ENCODE measurements around the gene RFC1. TPM values are rescaled to one million over a fixed set of nuclear protein-coding genes. Genes with fewer than 3 reads are reported as not detected.

RFC1 gene
- total and polyA plus RNA-seq, 11 donors: 5.3 to 31.2 (median 23.1) TPM

DNA sequence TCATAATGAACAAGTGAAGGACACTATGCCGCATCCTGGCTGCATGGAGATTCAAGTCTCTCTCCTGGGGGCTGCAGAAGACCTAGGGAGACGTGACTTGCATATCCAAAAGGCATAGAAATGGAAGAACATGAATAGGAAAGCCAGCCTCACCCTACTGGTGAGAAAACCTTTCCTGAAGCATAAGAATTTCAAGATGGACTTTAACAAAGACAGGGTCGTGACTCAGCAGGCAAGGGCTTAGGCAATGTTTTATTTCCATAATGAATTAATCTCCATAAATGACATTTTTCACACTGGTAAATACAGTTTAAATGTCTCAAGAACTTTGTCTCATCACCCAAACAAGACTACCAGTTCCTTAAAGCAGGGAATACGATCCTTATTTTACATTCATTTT, 78.9 kb downstream of the RFC1 start:
- no peaks in the 10 kb centered on the region for H3K4me1 ChIP-seq
- H3K36me3 ChIP-seq: peaks cover 0 to 91% (median 67%) of the 10 kb centered on the region in 9 donors
- no peak for TF ChIP-seq POLR2A (IDR thresholded peaks at IDR 0.05)
- TF ChIP-seq, protein P1, sequence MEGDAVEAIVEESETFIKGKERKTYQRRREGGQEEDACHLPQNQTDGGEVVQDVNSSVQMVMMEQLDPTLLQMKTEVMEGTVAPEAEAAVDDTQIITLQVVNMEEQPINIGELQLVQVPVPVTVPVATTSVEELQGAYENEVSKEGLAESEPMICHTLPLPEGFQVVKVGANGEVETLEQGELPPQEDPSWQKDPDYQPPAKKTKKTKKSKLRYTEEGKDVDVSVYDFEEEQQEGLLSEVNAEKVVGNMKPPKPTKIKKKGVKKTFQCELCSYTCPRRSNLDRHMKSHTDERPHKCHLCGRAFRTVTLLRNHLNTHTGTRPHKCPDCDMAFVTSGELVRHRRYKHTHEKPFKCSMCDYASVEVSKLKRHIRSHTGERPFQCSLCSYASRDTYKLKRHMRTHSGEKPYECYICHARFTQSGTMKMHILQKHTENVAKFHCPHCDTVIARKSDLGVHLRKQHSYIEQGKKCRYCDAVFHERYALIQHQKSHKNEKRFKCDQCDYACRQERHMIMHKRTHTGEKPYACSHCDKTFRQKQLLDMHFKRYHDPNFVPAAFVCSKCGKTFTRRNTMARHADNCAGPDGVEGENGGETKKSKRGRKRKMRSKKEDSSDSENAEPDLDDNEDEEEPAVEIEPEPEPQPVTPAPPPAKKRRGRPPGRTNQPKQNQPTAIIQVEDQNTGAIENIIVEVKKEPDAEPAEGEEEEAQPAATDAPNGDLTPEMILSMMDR (IDR thresholded peaks at IDR 0.05): no peak
- no peaks in the 10 kb centered on the region for H3K27me3 ChIP-seq
- intact Hi-C loops (cut with DNase I): no loop called here
- 93 to 97% (median 97%) methylated on average over 4 of the region's 4 CpGs for WGBS, 4 donors
- DNase-seq (no peak), ATAC-seq (no peak)
- peaks cover 0 to 2% (median 0%) of the 10 kb centered on the region in 12 donors for H3K9me3 ChIP-seq
- no peak overlapping the region for H3K4me3 ChIP-seq
- no peak overlapping the region for H3K27ac ChIP-seq

DNA sequence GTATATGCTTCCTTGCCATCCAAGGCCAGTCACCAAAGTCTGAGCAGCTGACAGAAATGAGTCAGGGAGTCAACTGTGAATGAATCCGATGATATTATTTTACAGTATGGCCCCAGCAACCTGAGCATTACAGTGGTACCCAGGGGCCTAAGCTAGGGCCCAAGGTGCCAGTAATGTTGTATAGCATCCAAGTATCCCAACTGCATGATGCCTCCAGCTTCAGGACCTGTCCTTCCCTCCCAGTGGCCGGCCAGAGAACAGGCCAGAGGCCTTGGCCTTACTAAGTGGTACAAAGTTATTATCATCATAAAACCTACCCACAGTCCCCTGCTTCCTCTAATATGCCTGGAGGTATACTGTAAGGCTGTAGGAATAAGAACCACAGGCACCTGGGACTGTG, 79.9 kb downstream of the RFC1 start:
- H3K36me3 ChIP-seq: peaks cover 0 to 88% (median 62%) of the 10 kb centered on the region in 9 donors

DNA sequence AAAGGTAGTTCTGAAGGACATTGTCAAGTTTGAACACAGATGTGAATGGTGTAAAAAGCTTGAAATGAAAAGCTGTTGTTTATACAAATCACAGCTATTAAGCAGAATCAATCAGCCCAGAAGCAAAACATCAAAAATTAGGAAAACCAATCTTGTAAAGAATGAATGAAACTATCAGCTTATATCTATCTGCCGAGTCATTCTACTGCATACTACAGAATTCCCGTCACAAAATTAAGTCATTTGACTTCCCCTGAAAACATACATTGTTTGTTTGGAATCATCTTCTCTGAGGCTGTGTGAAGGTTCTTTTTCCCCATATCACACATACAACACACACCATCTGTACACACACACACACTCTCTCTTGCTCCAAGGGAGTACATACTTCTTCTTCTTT, 80.3 kb downstream of the RFC1 start:
- no peak for TF ChIP-seq POLR2A (IDR thresholded peaks at IDR 0.05)
- TF ChIP-seq, protein P1 (IDR thresholded peaks at IDR 0.05): no peak
- DNase-seq (no peak), ATAC-seq (no peak)
- no peaks in the 10 kb centered on the region for H3K4me1 ChIP-seq
- no peak overlapping the region for H3K4me3 ChIP-seq
- intact Hi-C loops (cut with DNase I): no loop called here
- H3K27me3 ChIP-seq: no peaks in the 10 kb centered on the region
- 93 to 95% (median 95%) methylated on average over 2 of the region's 2 CpGs for WGBS, 4 donors
- H3K36me3 ChIP-seq: peaks cover 0 to 83% (median 59%) of the 10 kb centered on the region in 9 donors
- H3K9me3 ChIP-seq: peaks cover 0 to 5% (median 0%) of the 10 kb centered on the region in 12 donors
- H3K27ac ChIP-seq: no peak overlapping the region

More for the DNA sequence above, 79.9 kb downstream of the RFC1 start:
- intact Hi-C loops (cut with DNase I): no loop called here
- H3K27me3 ChIP-seq: no peaks in the 10 kb centered on the region
- DNase-seq (no peak), ATAC-seq (no peak)
- no peak overlapping the region for H3K27ac ChIP-seq
- H3K9me3 ChIP-seq: peaks cover 0 to 5% (median 0%) of the 10 kb centered on the region in 12 donors
- H3K4me1 ChIP-seq: no peaks in the 10 kb centered on the region
- no peak overlapping the region for H3K4me3 ChIP-seq
- TF ChIP-seq POLR2A (IDR thresholded peaks at IDR 0.05): no peak
- 94 to 100% (median 97%) methylated on average over 2 of the region's 2 CpGs for WGBS, 4 donors

DNA sequence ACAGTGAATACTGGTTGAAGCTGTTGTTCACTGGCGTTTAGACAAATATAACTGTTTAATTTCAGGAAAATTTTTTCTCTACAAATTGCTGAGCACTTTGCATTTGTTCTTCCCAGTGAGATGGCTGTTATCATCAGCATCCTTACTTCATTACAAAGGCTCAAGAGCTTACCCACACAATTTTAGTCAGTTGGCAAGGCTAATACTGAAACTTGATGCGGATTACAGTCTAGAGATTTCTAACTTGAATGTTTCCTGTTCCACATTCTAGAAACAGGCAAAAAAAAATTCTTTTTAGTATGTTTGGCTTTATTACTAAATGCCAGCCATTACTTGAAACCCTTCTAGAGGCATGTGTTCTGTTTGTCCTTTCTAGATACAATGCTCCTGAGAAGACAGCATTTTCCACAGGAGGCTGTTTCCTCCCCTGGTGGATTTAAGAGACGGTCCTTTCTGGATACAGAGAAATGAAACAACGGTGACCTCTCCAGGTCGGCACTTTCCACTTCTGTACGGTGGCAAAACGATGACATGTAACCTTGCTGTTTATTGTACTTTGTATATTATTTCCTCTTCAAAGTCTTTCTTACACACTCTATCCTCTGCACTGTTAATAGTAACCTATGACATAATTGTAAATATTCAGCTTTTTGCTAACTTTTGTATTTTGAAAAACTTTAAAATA, 80.9 kb downstream of the RFC1 start:
- H3K27me3 ChIP-seq: no peaks in the 10 kb centered on the region
- no peak for ATAC-seq
- no peak for DNase-seq
- 70 to 81% (median 73%) methylated on average over 7 of the region's 7 CpGs for WGBS, 4 donors
- peaks cover 0 to 83% (median 54%) of the 10 kb centered on the region in 9 donors for H3K36me3 ChIP-seq
- H3K27ac ChIP-seq: no peak overlapping the region
- peaks cover 0 to 5% (median 0%) of the 10 kb centered on the region in 12 donors for H3K9me3 ChIP-seq
- intact Hi-C loops (cut with DNase I): no loop called here
- H3K4me1 ChIP-seq: no peaks in the 10 kb centered on the region
- H3K4me3 ChIP-seq: no peak overlapping the region
- TF ChIP-seq, protein P1 (IDR thresholded peaks at IDR 0.05): no peak
- TF ChIP-seq POLR2A (IDR thresholded peaks at IDR 0.05): no peak
